ELF-1 (cell line): ENCODE data around the gene UBE2O.
A peak's percentile ranks its signal among the peaks of the same experiment; 100 is the strongest.

Source experiments
- DNase-seq: peaks from one replicate; pipeline ENCODE4 v3.0.0-alpha.2; 2016; ENCODE audit warnings: low read depth, low spot score

UBE2O gene

DNA sequence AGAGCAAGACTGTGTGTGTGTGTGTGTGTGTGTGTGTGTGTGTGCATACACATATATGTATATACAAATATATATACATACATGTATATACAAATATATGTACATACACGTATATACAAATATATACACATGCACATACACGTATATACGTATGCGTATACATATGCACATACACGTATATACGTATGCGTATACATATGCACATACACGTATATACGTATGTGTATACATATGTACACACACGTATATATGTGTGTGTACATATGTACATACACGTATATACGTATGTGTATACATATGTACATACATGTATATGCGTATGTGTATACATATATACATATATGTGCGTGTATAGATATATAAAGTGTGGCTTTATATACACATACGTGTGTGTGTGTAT lies 37.2 kb downstream of the UBE2O start:
- no peak for DNase-seq

DNA sequence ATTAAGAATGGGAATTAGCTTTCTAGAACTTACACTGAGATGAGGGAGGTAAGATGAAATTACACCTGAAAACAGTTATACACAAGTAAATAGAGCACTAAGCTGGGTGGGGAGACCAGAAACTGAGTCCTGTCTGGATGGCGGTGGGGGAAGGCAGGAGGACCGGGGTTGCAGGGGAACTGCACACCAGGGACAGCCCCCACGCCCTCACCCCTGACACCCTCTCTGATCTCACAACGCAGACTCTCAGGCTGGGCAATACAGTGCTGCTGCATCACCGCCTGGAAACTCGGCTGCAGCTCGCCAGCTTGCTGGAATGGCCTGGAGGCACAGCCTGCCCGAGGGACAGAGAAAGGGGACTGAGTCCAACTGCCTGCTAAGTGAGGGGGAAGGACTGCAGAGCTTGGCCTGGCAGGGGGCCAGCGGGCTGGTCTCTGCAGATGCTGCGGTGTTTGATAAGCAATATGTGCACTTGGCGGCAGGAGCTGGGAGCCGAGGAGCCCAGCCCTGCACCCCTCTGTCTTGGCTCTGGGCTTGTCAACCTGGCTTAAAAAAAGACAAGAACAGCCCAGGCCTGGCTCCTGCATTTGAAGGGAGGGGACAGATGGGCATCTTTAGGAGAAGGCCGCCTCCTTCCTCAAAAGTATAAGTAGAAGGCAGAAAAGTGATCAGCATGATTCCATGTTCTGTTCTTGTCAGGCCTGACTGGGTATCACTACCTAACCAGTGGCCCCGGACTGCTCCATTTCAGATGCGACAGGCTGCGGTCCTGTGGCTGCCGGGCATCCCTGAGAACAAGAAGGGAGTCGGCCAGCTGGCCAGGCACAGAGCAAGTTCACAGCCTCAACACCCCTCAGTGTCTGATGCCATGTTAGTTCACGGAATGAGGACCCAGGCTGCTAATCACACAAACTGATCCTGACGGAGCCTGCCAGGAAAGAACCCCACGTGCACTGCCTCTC lies 38.3 kb downstream of the UBE2O start:
- DNase-seq, result peak; percentile 70

DNA sequence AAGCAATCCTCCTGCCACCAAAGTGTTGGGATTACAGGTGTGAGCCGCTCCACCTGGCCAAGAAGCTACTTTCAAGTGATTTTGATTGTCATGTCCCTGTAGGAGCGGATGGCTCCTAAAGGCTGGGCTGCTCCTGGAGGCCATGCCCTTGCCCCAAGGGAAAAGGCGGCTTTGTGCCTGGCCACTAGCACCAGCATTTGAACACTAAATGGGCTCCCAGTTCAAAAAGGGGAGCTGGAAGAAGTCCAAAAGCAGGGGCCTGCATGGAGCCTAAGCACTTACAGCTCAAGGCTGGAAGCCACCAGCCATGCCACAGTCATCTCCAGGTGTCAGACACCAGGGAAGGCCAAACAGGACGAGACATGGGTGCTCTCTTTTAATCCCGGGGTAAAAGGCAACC lies 41.7 kb downstream of the UBE2O start:
- no peak for DNase-seq

DNA sequence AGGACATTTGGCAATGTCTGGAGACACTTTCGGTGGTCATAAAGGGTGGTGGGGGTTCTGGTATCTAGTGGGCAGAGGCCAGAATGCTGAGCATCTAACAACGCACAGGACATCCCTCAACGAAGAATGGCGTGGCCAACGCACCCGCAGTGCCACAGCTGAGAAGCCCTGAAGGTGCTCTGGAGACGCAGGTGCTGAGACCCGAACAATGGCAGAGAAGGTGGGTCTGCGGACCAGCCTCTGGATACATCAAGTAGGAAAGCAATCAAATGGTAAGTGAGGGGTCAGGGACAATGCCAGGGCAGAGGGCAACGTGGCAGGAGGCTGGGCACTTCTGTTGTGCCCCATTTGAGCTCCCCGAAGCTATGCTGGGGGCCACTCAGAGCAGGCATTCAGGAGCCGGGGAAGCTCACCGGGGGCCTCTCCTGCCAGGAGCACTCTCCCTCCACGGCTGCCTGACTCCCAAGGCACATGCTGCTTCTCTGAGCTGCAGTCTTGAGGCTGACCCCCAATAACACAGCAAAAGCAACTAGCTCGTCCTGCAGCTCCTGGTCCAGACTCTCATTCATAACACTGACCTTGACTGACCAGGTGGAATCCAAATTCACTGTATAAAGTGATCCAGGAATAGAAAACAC lies 42.5 kb downstream of the UBE2O start:
- no peak for DNase-seq

DNA sequence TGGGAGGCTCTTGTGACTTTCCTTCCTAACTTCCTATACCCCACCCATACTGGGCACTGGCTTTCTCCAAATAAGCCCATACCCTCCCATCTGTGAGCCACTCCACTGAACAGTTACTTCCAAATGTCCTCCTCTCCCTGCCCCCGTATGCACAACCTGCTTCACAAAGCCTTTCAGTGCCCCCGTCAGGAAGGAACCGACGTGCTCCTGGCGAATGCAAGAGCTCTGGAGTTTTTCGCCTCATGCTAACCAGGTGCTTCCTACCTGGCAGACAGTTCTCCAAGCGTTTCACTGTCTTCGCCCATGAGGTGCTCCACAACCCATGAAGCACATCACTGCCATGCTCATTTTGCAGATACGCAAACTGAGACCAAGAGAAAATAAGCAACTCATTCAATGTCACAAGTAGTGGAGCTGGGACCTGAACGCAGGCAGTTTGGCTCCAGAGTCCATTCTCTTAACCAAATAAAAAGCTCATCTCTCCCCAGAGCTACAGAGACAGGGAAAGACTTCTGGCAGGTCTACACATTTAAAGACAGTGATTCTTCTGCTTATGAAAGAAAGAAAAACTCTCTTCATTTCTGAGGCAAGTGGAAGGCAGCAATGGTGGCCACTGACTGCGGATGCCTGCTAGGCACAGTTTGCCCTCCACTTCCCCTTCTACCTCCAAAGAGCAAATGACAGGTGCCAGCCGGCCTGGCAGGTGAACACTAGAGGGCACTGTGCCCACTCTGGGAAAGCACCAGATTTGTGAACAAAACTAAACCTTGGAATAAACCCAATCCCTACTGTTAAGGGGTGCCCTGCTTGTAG lies 44.7 kb downstream of the UBE2O start:
- peak; percentile 59 for DNase-seq

DNA sequence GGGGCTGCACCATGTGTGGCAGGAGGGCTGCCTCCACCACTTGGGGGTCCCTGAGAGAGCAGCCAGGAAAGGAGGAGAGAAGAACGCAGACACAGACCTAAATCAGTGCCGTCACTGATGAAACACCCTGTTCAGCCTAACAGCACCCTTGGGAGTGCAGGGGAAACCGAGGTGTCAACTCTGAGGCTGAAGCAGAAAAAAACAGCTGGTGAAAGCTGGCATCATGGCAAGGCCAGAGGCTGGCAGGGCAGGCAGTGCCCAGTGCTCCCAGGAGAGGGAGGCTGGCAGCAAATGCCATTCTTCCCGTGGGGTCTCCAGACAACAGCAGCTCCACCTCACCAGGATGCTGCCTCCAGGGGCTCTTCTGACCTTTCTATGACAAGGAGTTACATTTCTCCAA lies 45.4 kb downstream of the UBE2O start:
- no peak for DNase-seq

DNA sequence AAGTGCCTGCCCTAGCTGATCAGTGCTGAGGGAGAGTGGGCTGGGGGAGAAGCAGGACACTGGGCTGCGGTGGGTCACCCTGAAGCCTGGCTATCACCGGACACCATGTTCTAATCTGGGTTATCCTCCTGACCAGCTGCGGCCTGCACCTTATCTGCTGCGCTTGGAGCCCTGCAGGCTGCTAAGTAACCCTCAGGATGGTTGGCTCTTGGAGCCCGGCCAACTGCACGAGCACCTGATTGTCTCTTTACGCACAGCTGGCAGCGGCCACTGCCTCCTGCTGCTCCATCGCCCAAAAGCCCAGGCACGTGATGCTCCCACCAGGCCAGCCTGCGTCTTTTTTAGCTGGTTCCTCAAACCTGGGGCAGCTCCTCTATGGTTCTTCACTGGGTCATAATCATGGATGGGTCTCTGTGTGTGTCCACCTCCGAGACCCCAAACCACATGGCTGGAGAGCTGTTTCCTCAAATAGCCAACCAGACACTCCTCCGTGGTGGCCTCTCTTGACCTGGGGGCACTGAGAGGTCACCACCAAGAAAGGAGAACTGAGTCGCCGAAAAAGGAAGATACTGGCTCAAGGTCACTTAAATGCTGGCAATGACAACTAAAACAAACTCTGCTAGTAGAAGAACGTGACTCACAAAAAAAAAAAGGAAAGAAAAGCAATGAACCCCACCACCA lies 46.8 kb downstream of the UBE2O start:
- no peak for DNase-seq

DNA sequence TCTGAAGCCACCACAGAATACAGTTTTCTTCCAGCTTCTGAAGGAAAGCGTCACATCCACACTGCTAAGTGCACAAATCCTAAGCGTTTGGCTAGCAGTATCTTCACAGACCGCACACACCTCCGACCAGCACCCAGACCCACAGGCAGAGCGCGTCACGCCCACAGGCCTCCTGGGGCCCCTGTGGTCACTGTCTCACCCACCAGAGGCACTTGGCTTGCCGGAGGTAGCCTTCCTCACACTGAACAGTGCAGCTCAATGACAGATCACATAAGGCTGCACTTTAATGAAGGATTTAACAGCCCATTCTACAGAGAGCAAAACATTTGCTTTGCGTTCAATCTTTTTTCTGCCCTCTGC lies 47.4 kb downstream of the UBE2O start:
- DNase-seq, result no peak

DNA sequence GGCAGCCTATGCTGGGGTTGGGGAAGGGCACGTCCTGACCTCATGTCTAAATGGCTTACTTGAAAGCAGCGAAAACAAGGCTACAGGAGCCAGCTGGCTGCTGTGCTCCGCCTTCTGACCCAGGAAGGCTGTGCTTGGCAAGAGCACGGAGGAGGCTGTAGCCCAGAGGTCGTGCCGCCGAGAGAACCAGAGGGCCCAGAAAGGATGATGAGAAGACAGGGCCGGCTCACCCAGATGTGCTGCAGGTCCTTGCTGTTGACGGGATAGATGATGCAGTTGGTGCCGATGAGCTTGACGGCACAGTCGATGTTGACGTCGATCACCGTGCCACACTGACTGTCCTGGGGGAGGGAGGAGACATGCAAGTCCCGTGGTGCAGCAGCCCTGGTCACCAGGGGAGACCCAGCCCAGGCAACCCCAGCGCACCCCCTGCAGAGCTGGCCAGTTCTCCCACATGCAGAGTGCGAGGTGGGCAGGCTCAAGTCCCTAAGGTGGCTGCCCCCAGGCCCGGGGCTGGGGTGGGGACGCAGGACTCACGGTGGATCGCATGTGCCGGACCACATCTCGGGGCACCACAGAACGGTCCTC lies 47.9 kb downstream of the UBE2O start:
- no peak for DNase-seq

DNA sequence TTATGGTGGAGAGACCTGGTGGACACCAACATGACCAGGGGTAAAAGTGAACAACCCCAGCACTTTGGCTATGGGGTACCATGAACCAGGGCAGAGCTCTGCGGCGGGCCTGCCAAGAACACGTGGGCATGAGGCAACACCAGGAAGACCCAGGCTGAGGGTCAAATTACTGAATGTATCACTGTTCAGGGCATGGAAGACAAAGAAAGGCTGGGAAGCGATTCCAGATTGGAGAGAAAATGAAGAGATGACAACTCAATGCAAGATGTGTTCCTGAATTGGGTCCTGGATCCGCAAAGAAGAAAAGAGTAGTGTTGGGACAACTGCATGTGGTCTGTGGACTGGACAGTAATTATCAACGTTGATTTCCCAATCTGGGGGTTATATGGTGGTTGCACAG lies 48.7 kb downstream of the UBE2O start:
- no peak for DNase-seq

DNA sequence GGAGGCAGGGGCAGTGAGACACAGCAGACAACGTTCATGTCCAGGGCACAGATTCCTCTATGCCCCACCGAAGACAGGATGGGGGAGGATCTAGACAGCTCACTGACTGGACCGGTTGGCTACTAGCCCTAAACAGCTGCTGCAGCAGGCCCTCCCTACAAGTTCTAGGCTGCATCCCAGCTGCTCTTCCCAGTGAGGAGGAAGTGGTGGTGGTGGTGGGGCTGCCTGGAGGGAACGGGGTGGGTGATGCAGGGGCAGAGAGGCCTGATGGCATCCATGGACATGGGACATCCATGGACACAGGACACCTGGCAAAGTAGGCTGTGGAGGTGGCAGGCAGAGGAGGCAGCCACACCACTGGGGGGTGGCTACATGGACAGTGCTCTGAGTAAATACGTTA lies 50.2 kb downstream of the UBE2O start:
- no peak for DNase-seq

DNA sequence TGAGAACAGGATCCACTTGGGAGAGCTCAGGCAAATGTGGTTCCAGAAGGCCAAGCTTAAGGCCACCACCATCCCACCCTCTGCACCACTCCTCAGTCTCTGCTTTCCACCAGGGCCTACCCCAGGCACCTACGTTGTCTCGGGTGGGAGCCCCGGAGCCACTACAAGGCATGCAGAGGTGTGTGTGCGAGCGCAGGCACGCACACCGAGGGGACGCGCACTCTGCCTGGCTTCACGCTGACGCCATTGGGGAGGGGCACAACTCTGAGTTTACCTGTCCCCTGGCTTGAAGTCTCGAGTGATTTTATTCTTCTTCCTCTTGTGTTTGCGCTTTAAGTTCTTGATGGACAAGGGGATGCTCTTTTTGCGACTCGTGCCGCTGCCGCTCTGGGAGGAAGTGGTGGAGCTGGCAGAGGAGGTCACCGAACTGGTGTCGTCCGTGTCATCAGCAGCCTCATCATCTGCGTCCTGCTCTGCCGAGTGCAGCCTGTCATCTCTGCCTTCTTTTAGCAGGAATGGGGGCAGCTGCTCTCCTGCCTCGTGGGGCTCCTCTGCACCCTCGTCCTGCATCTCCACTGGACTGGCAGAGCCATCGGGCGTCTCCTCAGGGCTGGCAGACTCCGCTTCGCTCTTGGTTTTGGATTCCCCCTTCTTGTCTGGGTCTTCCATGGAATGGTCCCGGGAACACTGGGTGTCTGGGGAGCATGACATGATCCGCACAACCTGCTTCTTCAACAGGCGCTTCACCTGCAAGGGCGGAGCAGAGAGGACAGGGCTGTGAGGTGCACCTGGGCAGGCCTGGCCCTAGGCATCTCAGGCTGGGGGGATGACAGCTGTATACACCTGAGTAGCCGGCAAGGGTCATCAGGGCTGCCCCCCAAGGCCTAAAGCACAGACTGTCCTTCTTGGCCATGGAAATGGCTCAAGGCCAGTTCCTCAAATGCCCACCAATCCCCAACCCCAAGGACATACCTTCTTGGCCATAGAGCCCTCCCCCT lies 53.5 kb downstream of the UBE2O start:
- DNase-seq, result no peak

DNA sequence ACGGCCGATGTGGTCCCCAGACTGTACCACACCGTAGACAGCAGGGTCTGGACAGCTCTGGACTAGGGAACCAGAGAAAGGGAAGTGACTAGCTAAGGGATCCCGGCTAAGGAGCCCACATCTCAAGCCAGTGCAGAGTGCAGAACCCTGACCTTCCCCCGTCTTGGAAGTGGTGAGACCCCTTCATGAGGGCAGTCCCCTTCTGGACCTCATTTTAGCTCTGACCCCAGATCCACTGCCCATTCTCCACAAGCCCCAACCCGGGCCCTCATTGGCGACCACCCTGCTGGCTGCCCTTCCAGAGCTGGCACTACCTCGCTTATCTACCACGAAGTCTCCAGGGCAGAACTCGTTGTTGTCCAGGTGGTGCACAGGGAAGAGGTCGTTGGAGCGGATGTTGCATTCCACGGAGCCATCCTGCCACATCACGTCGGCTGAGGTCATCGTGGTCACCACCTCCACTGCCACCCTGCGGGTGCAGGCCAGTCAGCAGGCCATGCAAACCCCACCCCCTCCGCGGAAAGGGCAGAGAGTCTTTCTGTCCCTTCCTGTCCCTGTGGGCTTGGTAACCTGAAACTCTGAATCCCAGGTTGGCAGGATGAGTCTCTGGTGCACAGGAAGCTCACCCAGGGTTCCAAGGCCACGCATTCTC lies 54.3 kb downstream of the UBE2O start:
- no peak for DNase-seq

DNA sequence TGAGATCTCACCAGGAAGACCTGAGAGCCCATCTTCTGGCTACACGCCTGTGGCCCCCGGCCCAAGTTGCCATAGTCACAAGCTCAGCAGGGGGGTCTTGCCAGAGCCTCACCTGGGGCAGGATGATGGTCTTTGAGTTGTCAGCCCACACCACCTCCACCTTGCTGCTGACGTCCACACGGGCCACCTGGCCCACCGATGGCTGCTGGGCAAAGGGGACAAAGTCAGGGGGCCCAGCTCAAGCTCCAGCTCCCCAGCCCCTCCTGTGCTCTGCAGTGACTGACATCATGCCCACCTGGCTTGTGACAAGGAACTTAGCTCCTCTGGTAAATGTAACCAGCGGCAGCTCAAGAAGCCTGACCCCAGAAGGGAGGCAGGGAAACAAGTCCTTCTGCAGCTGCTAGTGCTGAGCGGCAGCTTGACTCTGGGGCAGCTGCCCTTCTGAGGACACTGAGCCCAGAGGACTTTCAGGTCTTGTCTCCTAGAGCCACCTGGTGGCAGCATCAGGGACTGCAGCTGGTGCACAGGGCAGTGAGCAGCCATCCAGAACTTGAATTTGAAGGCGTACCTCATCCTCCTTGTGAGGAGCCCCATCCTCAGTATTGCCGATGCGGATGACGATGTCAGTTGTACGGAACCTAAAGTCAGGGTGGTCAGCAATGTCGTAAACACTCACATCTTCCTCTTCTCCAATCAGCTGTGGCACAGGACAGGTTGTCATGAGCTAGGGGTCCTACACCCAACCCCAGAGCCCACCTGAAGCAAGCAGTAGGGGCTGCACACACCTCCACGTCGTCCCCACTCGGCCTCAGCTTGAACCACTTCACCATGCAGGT lies 55.0 kb downstream of the UBE2O start:
- DNase-seq, result peak; percentile 86

DNA sequence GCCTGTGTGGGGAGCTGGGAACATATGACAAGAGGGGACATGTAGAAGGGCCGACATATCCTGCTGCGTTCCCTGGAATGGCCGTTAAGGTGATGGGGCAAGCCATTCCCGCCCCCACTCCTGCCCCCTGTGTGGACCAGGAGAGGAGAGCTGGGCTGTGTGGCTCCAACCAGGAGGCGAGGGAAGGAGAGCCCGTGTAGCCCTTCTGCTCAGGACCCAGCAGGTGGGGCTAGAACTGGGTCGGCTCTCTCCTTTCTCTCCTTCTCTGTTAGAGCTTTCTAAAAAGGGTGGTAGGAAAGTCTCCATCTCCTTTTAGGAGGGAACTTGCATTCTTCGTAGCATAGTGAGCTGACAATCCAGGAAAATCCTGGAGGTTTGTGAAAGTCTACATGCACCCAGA lies 55.8 kb downstream of the UBE2O start:
- no peak for DNase-seq

DNA sequence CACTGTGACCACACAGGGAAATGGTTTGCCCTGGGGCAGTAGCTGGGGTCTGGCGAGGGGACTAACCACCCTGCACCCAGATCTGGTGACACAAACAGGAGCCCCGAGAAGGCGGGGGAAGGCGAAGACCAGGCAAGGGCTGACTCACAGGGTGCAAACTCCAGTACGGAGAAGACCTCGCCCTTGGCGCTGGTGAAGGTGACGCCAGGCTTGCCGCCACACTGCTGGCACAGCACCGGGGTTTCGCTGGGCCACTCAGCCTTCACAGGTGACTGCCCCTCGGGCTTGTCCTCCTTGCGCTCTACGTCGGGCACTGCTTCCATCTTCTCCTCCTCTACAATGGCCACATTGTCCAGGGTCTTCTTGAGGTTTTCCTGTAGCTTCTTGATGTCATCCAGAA lies 57.0 kb downstream of the UBE2O start:
- no peak for DNase-seq

DNA sequence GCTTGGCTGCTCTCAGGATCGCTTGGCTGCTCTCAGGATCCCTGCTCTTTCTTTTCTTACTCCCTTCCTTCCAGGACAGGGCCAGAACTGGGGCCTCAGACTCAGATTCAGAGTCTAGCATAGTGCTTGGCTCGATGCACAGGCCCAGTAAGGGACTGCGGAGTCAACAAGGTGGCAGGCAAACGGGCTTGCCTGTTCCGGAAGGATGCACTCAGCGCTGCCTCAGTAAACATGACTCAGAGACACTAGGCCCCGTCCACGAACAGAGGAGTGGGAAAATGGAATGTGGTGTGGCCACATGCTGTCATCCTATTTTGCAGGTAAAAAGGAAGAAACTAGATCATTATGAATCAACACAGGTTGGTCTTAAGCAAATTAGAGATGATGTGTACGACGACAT lies 58.8 kb downstream of the UBE2O start:
- DNase-seq, result no peak

DNA sequence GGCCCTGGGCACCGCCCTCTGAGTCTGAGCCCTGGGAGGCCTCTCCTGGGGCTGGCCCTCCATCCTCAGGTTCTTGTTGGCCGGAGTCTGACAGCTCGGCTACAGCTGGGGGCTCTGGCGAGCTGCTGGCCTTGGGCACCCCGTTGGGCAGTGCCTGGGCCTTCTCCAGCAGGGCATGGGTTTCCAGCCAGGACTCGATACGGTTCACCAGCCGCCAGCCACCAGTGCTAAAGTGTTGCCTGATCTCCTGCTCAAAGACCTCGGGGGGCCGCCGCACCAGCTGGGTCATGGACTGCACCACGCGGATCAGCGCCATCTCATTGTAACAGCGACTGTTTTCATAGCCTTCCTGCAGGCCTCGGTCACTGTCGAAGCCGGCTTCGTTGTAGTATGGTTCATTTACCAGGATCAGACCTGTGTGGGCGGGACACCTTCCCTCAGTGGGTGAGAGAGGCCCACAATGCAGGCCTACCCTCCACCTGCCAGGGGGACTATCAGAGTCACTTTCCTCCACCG lies 61.7 kb downstream of the UBE2O start:
- no peak for DNase-seq
